K562 treated with DMSO at 1 percent for 12 hours (cell line): ENCODE data around the gene SHCBP1L. TPM values are rescaled to one million over a fixed set of nuclear protein-coding genes. Genes with fewer than 3 reads are reported as not detected.

Experiments
- total RNA-seq: library from RNA; unstranded; fragments of 300-600 nt; gene quantifications from 2 replicates; pipeline ENCODE4 v1.2.3, GENCODE V29; 2022; ENCODE audit not compliant: insufficient read depth

The SHCBP1L gene
- not detected in 2 replicates for total RNA-seq

GRCh38 chr1:182952677-182953444 is at the start of gene SHCBP1L:
Gene SHCBP1L (minus strand): TSS chr1:182953166. CDS start chr1:182953133, 33 bp downstream.

Other genes starting within 250 kb of the SHCBP1L start
- gene NPL, start 163.4 kb downstream of the SHCBP1L start, total RNA-seq: 27.6 and 38.3 TPM in 2 replicates
- gene DHX9, start 113.8 kb downstream of the SHCBP1L start, total RNA-seq: 84.4 and 142 TPM in 2 replicates
- 0.43 TPM in 1 of 2 replicates, not detected in the other for gene LAMC1, start 70.3 kb upstream of the SHCBP1L start, total RNA-seq
- not detected in 2 replicates for gene LAMC2, start 233.1 kb upstream of the SHCBP1L start, total RNA-seq